ENCODE results near the gene FRMD4B.

- TF ChIP-seq, protein P1, sequence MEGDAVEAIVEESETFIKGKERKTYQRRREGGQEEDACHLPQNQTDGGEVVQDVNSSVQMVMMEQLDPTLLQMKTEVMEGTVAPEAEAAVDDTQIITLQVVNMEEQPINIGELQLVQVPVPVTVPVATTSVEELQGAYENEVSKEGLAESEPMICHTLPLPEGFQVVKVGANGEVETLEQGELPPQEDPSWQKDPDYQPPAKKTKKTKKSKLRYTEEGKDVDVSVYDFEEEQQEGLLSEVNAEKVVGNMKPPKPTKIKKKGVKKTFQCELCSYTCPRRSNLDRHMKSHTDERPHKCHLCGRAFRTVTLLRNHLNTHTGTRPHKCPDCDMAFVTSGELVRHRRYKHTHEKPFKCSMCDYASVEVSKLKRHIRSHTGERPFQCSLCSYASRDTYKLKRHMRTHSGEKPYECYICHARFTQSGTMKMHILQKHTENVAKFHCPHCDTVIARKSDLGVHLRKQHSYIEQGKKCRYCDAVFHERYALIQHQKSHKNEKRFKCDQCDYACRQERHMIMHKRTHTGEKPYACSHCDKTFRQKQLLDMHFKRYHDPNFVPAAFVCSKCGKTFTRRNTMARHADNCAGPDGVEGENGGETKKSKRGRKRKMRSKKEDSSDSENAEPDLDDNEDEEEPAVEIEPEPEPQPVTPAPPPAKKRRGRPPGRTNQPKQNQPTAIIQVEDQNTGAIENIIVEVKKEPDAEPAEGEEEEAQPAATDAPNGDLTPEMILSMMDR (IDR thresholded peaks at IDR 0.05): no peak
- no peak for TF ChIP-seq EZH2 (IDR thresholded peaks at IDR 0.05)
Observed at GRCh38 chr3:69273896-69274295, 112.0 kb downstream of the FRMD4B start.

Measured in neural progenitor cell (in vitro differentiated cells).